Measurements from ENCODE around the gene TGDS. TPM values are rescaled to one million over a fixed set of nuclear protein-coding genes. Genes with fewer than 3 reads are reported as not detected.
A peak's percentile ranks its signal among the peaks of the same experiment; 100 is the strongest.

TGDS gene
- total RNA-seq, 1 donor from 2014 or later: 15.0 TPM

GRCh38 chr13:94599877-94600276 is 3.9 kb upstream of the TGDS start:
- no peak for DNase-seq

DNA sequence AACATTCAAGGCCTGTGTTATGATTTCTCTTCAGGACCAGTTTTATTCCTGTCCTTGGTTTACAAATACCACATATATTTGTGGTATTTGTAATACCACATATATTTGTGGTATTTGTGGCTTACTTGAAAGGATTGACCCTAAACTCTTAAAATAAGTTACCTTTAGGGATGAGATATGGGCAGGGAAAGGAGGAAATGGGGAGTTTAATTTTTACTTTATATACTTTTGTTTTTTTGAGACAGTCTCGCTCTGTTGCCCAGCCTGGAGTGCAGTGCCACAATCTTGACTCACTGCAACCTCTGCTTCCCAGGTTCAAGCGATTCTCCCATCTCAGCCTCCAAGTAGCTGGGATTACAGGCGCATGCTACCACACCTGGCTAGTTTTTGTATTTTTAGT is 2.3 kb upstream of the TGDS start:
- DNase-seq: no peak

GRCh38 chr13:94596575-94596971 is 621 bp upstream of the TGDS start:
- DNase-seq: no peak

DNA sequence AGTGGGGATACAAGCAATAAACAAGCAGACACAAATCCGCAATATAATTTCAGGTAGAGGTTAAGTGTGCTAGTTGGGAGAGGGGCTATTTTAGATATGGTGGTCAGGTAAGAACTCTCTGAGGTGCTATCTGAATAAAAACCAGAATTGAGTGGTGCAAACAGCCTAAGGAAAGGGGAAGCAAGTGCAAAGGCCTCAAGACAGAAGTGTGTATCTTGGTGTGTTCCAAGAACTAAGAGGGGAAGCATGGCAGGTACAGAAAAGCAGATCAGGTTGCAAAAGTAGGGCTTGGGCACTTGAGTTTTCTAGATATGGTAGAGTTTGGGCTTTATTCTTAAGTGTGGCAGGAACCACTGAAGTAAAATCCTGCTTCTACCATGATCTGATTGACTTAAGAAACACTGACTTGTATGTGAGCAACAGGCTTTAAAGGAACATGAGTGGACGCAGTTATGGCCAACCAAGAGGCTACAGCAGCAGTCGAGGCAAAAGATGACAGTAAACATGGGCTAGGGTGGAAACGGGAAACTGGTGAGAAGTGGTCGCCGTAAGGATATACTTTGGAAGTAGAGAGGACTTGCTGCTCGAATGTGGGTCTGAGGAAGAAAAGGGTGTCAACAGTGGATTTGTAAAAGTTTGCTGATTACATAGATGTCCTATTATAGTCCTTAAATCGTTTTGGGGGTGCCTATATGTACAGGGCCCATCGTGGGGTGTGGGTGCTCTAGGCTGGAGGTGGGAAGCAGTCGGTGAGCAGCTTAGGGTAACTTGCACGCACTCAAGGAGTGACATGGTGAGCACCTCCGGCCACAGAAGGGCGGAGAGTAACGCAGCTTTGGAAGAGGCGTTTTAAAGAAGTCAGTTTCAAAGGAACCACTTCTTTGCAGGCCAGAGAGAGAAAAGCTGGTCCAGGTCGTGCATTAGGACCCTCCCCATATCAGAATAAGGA is 677 bp downstream of the TGDS start:
- peak; percentile 52 for DNase-seq

DNA sequence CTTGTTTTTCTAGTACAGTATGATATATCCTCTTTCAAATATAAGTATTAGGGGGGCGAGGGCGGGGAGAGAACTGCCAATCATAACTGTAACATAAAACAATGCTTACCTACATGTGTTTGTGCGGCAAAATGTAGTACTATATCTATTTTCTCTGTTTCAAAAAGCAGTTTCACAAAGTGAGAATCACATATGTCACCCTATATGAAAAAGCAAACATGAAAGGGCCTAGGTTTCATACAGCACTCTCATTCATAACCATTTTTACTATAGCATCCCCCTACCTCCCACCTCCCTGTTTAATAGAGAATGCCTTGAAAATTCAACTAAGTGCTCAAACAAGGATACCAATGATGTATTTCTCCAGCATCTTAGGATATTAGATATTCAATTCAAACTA is 5.2 kb downstream of the TGDS start:
- DNase-seq: no peak

DNA sequence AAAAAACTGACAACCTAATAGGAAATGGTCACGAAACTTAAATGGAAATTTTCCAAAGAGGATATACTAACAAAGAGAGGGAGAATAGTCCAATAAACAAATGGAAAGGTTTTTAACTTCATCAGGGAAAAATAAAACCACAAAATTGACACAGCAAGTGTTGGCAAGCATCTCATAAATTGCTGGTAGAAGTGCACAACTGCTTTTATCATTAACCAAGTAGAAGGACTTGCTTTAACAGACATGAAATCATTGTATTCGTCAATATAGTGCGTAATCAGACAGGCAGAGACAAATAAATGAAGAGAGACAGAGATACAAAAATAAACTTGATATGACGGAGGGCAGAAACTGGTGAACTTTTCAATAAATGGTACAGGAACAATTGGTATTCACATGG is 7.4 kb downstream of the TGDS start:
- no peak for DNase-seq

- DNase-seq: no peak
Measured at GRCh38 chr13:94586371-94586770, 9.6 kb downstream of the TGDS start.

DNA sequence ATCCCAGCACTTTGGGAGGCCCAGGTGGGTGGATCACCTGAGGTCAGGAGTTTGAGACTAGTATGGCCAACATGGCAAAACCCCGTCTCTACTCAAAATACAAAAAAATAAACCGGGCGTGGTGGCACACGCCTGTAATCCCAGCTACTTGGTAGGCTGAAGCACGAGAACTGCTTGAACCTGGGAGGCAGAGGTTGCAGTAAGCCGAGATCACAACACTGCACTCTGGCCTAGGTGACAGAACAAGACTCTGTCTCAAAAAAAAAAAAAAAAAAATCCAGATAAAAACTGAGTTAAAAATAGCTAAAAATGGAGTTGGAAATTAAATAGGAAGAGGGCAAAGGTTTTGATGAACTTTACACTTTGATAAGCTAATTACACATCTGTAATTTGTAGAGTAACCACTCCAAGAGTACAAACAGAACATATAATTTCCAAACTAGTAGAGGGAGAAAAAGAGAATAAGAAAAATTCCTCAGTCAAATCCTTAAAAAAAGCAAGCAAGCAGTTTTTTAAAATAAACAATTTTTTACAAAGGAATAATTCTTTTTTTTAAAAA is 10.3 kb downstream of the TGDS start:
- no peak for DNase-seq

- DNase-seq: peak; percentile 11
Measured at GRCh38 chr13:94583926-94584325, 12.0 kb downstream of the TGDS start.

GRCh38 chr13:94579063-94579462 is 16.9 kb downstream of the TGDS start:
- DNase-seq: no peak

- DNase-seq: no peak
Measured at GRCh38 chr13:94569615-94570014, 26.3 kb downstream of the TGDS start.

DNA sequence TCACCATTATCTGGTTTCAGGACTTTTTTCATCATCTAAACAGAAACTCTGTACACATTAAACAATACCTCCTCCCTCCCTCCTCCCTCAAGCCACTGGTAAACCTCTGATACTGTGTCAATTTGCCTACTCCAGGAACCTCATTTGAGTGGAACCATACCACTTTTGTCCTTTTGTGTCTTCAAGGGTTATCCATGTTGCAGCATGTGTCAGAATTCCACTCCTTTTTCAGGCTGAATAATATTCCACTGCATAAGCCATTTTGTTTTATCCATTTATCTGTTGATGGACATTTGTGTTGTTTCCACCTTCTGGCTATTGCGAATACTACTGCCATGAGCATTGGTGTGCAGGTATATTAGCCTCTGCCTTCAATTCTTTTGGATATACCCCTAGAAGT is 27.5 kb downstream of the TGDS start:
- DNase-seq: no peak

- DNase-seq: no peak
Measured at GRCh38 chr13:94567581-94567980, 28.4 kb downstream of the TGDS start.

- DNase-seq: no peak
Measured at GRCh38 chr13:94561126-94561525, 34.8 kb downstream of the TGDS start.

GRCh38 chr13:94560116-94560515 is 35.8 kb downstream of the TGDS start:
- DNase-seq: no peak

DNA sequence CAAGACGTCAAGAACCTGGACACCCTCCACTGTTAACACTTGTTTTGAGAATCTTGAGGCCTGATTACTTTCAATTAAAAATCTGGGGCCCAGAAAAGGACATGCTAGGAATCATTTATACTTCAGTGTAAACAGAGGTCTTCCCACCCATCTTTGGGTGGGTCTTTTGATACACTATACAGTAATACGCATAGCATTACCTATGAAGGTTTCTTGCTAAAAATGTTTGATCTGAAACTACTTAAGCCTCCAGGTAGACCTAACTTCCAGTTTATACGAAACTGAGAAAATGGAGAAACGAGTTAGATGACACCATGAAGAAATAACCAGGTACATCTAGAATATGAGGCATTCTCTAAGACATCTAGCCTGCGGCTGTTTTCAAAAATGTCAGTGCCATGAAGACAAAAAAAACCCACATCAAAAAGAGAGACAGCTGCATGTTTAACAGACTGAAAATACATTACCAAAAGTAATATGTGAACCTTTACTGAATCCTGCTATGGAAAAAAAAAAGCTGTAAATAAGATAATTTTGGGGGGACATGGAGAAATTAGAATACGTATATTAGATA is 36.6 kb downstream of the TGDS start:
- DNase-seq: no peak

DNA sequence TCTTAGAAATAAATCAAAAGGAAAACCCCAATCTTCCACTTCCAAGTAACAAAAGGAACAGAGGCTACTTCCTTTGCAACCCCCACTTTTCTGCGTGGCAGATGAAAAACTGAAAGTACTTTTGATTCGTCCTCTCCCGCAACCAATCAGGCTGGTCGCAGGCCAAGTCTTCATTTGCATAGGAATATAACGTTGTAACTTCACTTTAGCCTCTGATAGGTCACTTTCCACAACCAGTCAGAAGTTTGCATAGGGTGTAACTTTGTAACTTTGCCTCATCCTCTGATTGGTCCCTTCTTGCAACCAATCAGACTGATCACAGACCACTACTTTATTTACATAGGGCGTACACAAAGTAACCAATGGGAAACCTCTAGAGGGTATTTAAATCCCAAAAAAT is 37.2 kb downstream of the TGDS start:
- DNase-seq: no peak

GRCh38 chr13:94557684-94558235 is 38.2 kb downstream of the TGDS start:
- DNase-seq: no peak

- DNase-seq: peak; percentile 4
Measured at GRCh38 chr13:94556621-94557020, 39.3 kb downstream of the TGDS start.

DNA sequence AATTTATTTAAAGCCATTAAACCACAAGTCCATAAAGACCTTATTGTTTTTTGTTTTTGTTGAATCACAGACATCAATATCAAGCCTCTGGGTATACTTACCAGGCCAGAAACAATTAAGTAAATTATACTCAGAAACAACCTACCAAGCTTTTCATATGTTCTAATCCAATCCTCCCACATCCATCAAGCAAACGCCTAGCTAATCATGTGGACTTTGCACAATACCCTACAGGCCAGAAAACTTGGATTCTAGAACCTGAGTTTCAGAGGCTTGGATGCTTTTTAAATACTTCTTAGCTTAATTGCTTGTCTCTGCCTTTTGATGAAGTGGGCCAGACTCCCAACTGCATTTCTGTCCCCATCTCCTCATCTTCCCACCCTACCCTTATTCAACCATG is 39.9 kb downstream of the TGDS start:
- no peak for DNase-seq

DNA sequence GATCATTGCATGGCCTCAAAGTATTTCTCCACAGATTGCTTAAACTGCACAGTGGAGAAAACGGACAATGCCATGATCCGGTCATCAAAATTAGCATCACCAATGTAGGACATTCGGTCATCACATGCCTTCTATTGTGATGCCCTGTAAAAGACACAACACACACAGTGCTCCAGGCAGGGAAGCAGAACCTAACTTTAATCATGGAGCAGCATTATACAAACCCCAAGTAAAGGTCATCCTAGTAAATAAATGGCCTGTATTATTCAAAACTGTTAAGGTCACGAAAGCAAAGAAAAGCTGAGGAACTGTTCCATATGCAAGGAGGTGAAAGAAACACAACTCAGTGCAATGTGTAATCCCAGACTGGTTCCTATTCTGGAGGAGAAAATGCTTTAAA is 42.2 kb downstream of the TGDS start:
- DNase-seq: no peak

DNA sequence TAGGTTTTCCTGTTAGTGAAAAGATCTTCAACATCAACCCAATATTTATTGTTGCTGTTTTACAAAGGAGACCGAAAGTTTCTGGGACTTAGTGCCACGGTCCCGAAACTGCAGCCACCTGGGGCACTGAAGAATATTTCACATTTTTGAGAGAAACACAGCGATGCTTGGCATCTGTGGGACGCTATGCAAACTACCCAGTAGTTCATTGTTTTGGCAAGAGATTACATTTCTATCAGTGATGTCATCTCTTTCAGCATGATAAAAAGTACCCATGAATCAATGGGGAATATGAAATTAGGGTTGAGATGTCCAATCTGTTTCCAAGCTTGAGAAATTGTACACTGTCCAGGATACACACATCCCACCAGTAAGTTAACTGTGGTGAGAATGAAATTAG is 43.9 kb downstream of the TGDS start:
- no peak for DNase-seq

DNA sequence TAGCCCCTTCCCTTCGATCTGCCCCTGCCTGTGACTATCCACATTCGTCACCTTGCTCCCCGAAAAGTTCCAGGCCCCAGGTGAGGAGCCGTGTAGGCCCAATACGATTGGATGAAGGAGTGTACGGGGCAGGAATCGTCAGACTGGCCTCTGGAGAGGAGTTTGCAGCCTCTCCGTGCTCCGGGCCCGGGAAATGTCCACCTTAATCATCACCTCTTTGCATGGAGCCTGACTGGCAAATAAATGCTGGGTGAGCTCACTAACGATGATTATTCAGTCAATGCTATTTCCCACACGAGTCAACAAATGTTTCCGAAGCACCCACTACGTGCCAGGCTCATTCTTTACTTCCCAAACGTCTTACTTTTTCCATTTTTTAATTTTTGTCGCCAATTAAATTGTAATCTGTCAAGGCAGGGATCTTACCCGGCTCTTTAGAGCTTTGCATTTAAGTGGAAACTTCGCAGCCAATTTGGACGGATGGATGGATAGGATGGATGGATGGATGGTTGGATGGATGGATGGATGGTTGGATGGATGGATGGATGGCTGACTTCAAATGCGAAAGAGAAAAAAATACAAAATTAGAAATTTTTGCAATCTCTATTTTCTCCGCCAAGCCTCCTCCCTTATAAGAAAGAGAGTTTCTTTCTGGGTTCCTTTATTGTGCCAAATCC is 45.8 kb downstream of the TGDS start:
- DNase-seq: no peak

Measured in dermis blood vessel endothelial cell (primary cell).